Lung (tissue), 12 donors: ENCODE results near the gene DTD1. TPM values are rescaled to one million over a fixed set of nuclear protein-coding genes. Genes with fewer than 3 reads are reported as not detected.

Experiments
- ATAC-seq: fragments of 200-7000 bp; cut with Tn5 transposase; one replicate; pipeline ENCODE4 v1.9.1; 2020; ENCODE audit warnings: moderate number of reproducible peaks; ENCODE audit not compliant: insufficient read depth, low FRiP score
- DNase-seq, 3 donors: peaks; one replicate each; pipeline ENCODE4 v3.0.0-alpha.2; 2013 to 2017
- H3K27ac ChIP-seq, 2 donors: one replicate each; pipeline ENCODE4 v1.5.1; 2013; ENCODE audit warnings: mild to moderate bottlenecking in 2 of 2, moderate library complexity in 2 of 2, control low read depth in 1 of 2, inconsistent platforms in 1 of 2, low read depth in 1 of 2, low read length in 1 of 2
- H3K27me3 ChIP-seq, 3 donors: one replicate each; pipeline ENCODE4 v1.5.1; 2013; ENCODE audit warnings: low read length in 2 of 3; ENCODE audit not compliant: control insufficient read depth in 3 of 3, insufficient read depth in 3 of 3
- H3K36me3 ChIP-seq, 4 donors: one replicate each; pipeline ENCODE4 v1.5.1; 2013; ENCODE audit warnings: low read length in 4 of 4, mild to moderate bottlenecking in 1 of 4, moderate library complexity in 1 of 4; ENCODE audit not compliant: control insufficient read depth in 4 of 4, insufficient read depth in 4 of 4
- H3K4me1 ChIP-seq, 5 donors: one replicate each; pipeline ENCODE4 v1.5.1; 2013; ENCODE audit warnings: low read length in 5 of 5, mild to moderate bottlenecking in 2 of 5, moderate library complexity in 1 of 5; ENCODE audit not compliant: control insufficient read depth in 5 of 5, insufficient read depth in 5 of 5
- H3K4me3 ChIP-seq: one replicate; pipeline ENCODE4 v1.5.1; 2013; ENCODE audit warnings: mild to moderate bottlenecking, control low read depth, moderate library complexity
- H3K9ac ChIP-seq, 2 donors: one replicate each; pipeline ENCODE4 v1.5.1; 2013; ENCODE audit warnings: low read length in 2 of 2, control low read depth in 1 of 2; ENCODE audit not compliant: insufficient read depth in 1 of 2
- H3K9me3 ChIP-seq, 4 donors: one replicate each; pipeline ENCODE4 v1.5.1; 2013; ENCODE audit warnings: low read length in 3 of 4, mild to moderate bottlenecking in 1 of 4, moderate library complexity in 1 of 4; ENCODE audit not compliant: control insufficient read depth in 4 of 4, insufficient read depth in 3 of 4
- CTCF ChIP-seq: IDR thresholded peaks from 2 replicates; pipeline ENCODE4 v1.5.1; 2012; ENCODE audit warnings: mild to moderate bottlenecking; ENCODE audit errors: control extremely low read depth, extremely low read depth
- WGBS, 2 donors: extraction: QIAGEN DNeasy Blood & Tissue Kit; methylation state at CpG; one replicate each; pipeline ENCODE4 v1.1.7; 2013; 5-methylcytosine and 5-hydroxymethylcytosine counted together
- polyA plus RNA-seq, 2 donors: library from polyadenylated mRNA; stranded (reverse); fragments of 200-250 nt; gene quantifications; one replicate each; pipeline ENCODE4 v1.2.1, GENCODE V29; 2013
- total RNA-seq, 2 donors: library from RNA; depleted of rRNA in 1 of 2; stranded (reverse); fragments of >200 nt in 1 of 2; gene quantifications; one replicate each; pipeline ENCODE4 v1.2.1, GENCODE V29; 2014 to 2021
- donor health status: control.
- donor health status: control.
- donor health status: Bipolar disorder and iron deficiency.
- donor health status: healthy.
- donor health status: DM: yes; HTN: yes; CAD: no.

The DTD1 gene
- total and polyA plus RNA-seq, 4 donors = 17.4 to 39.2 (median 24.6) TPM

- Histone ChIP-seq H3K27ac (no peak overlapping the region), H3K4me3 (no peak overlapping the region), H3K4me1 (no peaks in the 10 kb centered on the region), H3K9me3 (no peaks in the 10 kb centered on the region), H3K36me3 (peaks cover 0 to 7% (median under 1%) of the 10 kb centered on the region in 4 donors), H3K9ac (no peak overlapping the region), H3K27me3 (no peaks in the 10 kb centered on the region)
- TF ChIP-seq CTCF = no peak
- WGBS, 2 donors = 45 to 60% methylated on average over 5 of the region's 5 CpGs
- ATAC-seq = no peak
- no peak for DNase-seq
Observed at GRCh38 chr20:18767676-18768075, 179.8 kb downstream of the DTD1 start.

DNA sequence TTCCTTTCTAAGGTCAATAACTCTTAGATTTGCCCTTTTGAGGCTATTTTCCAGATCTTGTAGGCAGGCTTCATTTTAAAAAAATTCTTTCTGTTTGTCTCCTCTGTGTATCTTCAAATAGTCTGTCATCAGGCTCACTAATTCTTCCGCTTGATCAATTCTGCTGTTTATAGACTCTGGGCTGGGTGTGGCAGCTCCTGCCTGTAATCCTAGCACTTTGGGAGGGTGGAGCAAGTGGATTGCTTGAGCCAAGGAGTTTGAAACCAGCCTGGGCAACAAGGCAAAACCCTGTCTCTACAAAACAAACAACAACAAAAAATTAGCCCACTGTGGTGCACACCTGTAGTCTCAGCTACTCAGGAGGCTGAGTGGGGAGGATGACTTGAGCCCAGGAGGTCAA, 185.7 kb downstream of the DTD1 start:
- ATAC-seq (no peak), DNase-seq (no peak)
- TF ChIP-seq CTCF = no peak
- H3K36me3 ChIP-seq = no peaks in the 10 kb centered on the region
- WGBS, 2 donors = 90 to 93% methylated on average over 1 of the region's 1 CpG
- H3K4me1 ChIP-seq = peaks cover 0 to 1% (median 0%) of the 10 kb centered on the region in 5 donors
- no peak overlapping the region for H3K4me3 ChIP-seq
- H3K9me3 ChIP-seq = no peaks in the 10 kb centered on the region
- no peak overlapping the region for H3K9ac ChIP-seq
- no peak overlapping the region for H3K27ac ChIP-seq
- H3K27me3 ChIP-seq = no peaks in the 10 kb centered on the region

- no peaks in the 10 kb centered on the region for H3K9me3 ChIP-seq
- no peak for ATAC-seq
- peaks cover 0 to 1% (median 0%) of the 10 kb centered on the region in 5 donors for H3K4me1 ChIP-seq
- H3K27ac ChIP-seq = no peak overlapping the region
- H3K36me3 ChIP-seq = no peaks in the 10 kb centered on the region
- 78 to 80% methylated on average over 2 of the region's 2 CpGs for WGBS, 2 donors
- no peak overlapping the region for H3K9ac ChIP-seq
- DNase-seq = no peak
- H3K4me3 ChIP-seq = no peak overlapping the region
- peaks cover 0 to 3% (median 0%) of the 10 kb centered on the region in 3 donors for H3K27me3 ChIP-seq
- no peak for TF ChIP-seq CTCF
Observed at GRCh38 chr20:18774207-18774606, 186.4 kb downstream of the DTD1 start.

GRCh38 chr20:18775633-18776032, 187.8 kb downstream of the DTD1 start:
- no peaks in the 10 kb centered on the region for H3K9me3 ChIP-seq
- H3K27ac ChIP-seq = no peak overlapping the region
- ATAC-seq (no peak), DNase-seq (no peak)
- no peaks in the 10 kb centered on the region for H3K36me3 ChIP-seq
- no peak overlapping the region for H3K9ac ChIP-seq
- 87 to 91% methylated on average over 5 of the region's 5 CpGs for WGBS, 2 donors
- no peak for TF ChIP-seq CTCF
- H3K4me3 ChIP-seq = no peak overlapping the region
- peaks cover 0 to 4% (median 0%) of the 10 kb centered on the region in 3 donors for H3K27me3 ChIP-seq
- H3K4me1 ChIP-seq = peaks cover 0 to 1% (median 0%) of the 10 kb centered on the region in 5 donors
